ENCODE data around the gene RCAN1. TPM values are rescaled to one million over a fixed set of nuclear protein-coding genes. Genes with fewer than 3 reads are reported as not detected.

RCAN1 gene
- total and polyA plus RNA-seq, 7 donors, result 24.9 to 94.9 (median 38.4) TPM

- ATAC-seq (no peak), DNase-seq (no peak)
- Histone ChIP-seq H3K4me3 (no peak overlapping the region), H3K27ac (no peak overlapping the region), H3K4me1 (peaks cover 25% of the 10 kb centered on the region), H3K9me3 (no peaks in the 10 kb centered on the region), H3K36me3 (ENCODE audit: insufficient read depth in 1 of 2, low read depth in 1 of 2) (no peaks in the 10 kb centered on the region), H3K27me3 (ENCODE audit: insufficient read depth in 3 of 3, low read length in 2 of 3) (no peaks in the 10 kb centered on the region)
- intact Hi-C loops (cut with DNase I), result loop anchor here in 1 of 2 donors (10.0 kb wide), 1 partner anchor 48 kb away; no protein-coding TSS in a partner anchor
- TF ChIP-seq CTCF (IDR thresholded peaks at IDR 0.05), result no peak
- 93 to 94% (median 94%) methylated on average over 18 of the region's 18 CpGs for WGBS, 3 donors
These were observed 18.2 kb downstream of the RCAN1 start for GRCh38 chr21:34596561-34597271.

- H3K4me3 ChIP-seq, result no peak overlapping the region
- ATAC-seq (no peak), DNase-seq (no peak)
- peaks cover 25% of the 10 kb centered on the region for H3K4me1 ChIP-seq
- no peaks in the 10 kb centered on the region for H3K27me3 ChIP-seq (ENCODE audit: insufficient read depth in 3 of 3, low read length in 2 of 3)
- no peak for TF ChIP-seq CTCF (IDR thresholded peaks at IDR 0.05)
- no peak overlapping the region for H3K27ac ChIP-seq
- H3K9me3 ChIP-seq, result no peaks in the 10 kb centered on the region
- H3K36me3 ChIP-seq (ENCODE audit: insufficient read depth in 1 of 2, low read depth in 1 of 2), result no peaks in the 10 kb centered on the region
- 87 to 93% (median 92%) methylated on average over 8 of the region's 8 CpGs for WGBS, 3 donors
- intact Hi-C loops (cut with DNase I), result loop anchor here in 1 of 2 donors (10.0 kb wide), 1 partner anchor 49 kb away; no protein-coding TSS in a partner anchor
These were observed 19.5 kb downstream of the RCAN1 start for GRCh38 chr21:34595457-34595856.

GRCh38 chr21:34594566-34595234 is 20.2 kb downstream of the RCAN1 start:
- Histone ChIP-seq H3K9me3 (no peaks in the 10 kb centered on the region), H3K4me3 (no peak overlapping the region), H3K4me1 (peaks cover 25% of the 10 kb centered on the region), H3K36me3 (ENCODE audit: insufficient read depth in 1 of 2, low read depth in 1 of 2) (no peaks in the 10 kb centered on the region), H3K27me3 (ENCODE audit: insufficient read depth in 3 of 3, low read length in 2 of 3) (no peaks in the 10 kb centered on the region), H3K27ac (no peak overlapping the region)
- intact Hi-C loops (cut with DNase I), result loop anchor here in 1 of 2 donors (5.0 to 10.0 kb wide), 2 partner anchors 50 to 67 kb away; no protein-coding TSS in a partner anchor
- DNase-seq, result no peak
- WGBS, 3 donors, result 90 to 94% (median 94%) methylated on average over 8 of the region's 8 CpGs
- no peak for TF ChIP-seq CTCF (IDR thresholded peaks at IDR 0.05)
- no peak for ATAC-seq

DNA sequence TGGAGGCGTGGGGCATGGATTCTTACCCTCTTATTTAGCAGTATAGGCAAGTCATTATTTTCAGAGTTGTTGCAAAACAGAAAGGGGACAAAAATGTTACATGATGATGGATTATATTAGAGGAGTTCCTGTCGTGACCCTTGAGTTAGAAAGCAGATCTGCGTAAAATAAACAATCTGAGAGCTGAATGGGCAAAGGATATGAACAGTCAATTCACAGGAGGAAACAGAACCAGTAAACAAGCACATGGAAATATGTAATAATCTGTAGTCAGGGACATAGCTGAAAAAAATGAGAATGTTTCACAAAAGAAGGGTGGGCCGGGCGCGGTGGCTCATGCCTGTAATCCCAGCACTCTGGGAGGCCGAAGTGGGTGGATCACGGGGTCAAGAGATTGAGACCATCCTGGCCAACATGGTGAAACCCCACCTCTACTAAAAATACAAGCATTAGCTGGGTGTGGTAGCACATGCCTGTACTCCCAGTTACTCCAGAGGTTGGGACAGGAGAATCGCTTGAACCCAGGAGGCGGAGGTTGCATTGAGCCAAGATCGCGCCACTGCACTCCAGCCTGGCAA is 20.9 kb downstream of the RCAN1 start:
- no peaks in the 10 kb centered on the region for H3K27me3 ChIP-seq (ENCODE audit: insufficient read depth in 3 of 3, low read length in 2 of 3)
- H3K27ac ChIP-seq, result no peak overlapping the region
- H3K4me3 ChIP-seq, result no peak overlapping the region
- 79 to 81% (median 79%) methylated on average over 12 of the region's 12 CpGs for WGBS, 3 donors
- no peaks in the 10 kb centered on the region for H3K9me3 ChIP-seq
- DNase-seq (no peak), ATAC-seq (no peak)
- intact Hi-C loops (cut with DNase I), result loop anchor here in 1 of 2 donors (5.0 to 10.0 kb wide), 2 partner anchors 51 to 67 kb away; no protein-coding TSS in a partner anchor
- H3K36me3 ChIP-seq (ENCODE audit: insufficient read depth in 1 of 2, low read depth in 1 of 2), result no peaks in the 10 kb centered on the region
- peaks cover 25% of the 10 kb centered on the region for H3K4me1 ChIP-seq
- no peak for TF ChIP-seq CTCF (IDR thresholded peaks at IDR 0.05)
